Measurements from ENCODE around the gene DPF3. TPM values are rescaled to one million over a fixed set of nuclear protein-coding genes. Genes with fewer than 3 reads are reported as not detected.

Gene DPF3
- polyA plus RNA-seq, 2 of the 4 experiments (the other 2 are of a cell fraction): 0.05 to 0.09 TPM

DNA sequence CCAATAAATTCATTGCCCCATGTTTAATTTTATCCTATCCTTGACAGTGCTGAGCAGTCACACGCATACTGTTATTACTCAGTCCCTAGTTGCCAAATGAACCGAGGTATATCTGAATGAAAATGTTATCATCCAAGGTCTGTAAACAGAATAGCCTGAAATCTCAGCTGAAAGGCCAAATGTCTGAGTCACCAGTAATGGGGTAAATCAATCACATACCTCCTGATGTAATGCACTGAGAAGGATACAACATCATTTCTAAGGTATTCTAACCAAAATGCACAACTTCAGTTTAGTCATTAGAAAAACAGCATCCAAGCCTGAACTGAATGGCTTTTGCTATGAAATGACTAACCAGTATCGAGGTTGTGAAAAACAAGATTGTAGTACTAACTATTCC lies 228.6 kb downstream of the DPF3 start:
- Histone ChIP-seq H3K4me1 (peaks cover 29% of the 10 kb centered on the region), H3K4me3 (no peak overlapping the region), H3K27ac (peak overlapping the region; percentile 46 to 65; a peak in 3 of 6 replicates), H3K9me3 (no peaks in the 10 kb centered on the region), H3K4me2 (peak overlapping the region; percentile 57)
- ATAC-seq (peak; percentile 89 to 93), DNase-seq (ENCODE audit: low read depth in 1 of 2, low spot score in 1 of 2) (peak; percentile 35 to 74), FAIRE-seq (peak; percentile 43)
- POLR2A ChIA-PET: no interaction called here
- peak; percentile 11 for TF ChIP-seq MAFK (IDR thresholded peaks at IDR 0.05; ENCODE audit: partially characterized antibody)
- TF ChIP-seq CHD2 (IDR thresholded peaks at IDR 0.05; ENCODE audit: low read length, partially characterized antibody): no peak
- no peak for TF ChIP-seq MYC (IDR thresholded peaks at IDR 0.05; ENCODE audit: borderline replicate concordance, low read length)
- TF ChIP-seq FOSL2 (IDR thresholded peaks at IDR 0.05): peak; percentile 63; the same call in 1 of the 2 replicates
- peak; percentile 82 for TF ChIP-seq FOSL2 (CRISPR knock-in tag; IDR thresholded peaks at IDR 0.05)
- peak; percentile 76 for TF ChIP-seq JUNB (IDR thresholded peaks at IDR 0.05)
- no peak for TF ChIP-seq FOXS1 (CRISPR knock-in tag; IDR thresholded peaks at IDR 0.05)
- TF ChIP-seq, protein P1, sequence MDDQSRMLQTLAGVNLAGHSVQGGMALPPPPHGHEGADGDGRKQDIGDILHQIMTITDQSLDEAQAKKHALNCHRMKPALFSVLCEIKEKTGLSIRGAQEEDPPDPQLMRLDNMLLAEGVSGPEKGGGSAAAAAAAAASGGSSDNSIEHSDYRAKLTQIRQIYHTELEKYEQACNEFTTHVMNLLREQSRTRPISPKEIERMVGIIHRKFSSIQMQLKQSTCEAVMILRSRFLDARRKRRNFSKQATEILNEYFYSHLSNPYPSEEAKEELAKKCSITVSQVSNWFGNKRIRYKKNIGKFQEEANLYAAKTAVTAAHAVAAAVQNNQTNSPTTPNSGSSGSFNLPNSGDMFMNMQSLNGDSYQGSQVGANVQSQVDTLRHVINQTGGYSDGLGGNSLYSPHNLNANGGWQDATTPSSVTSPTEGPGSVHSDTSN (IDR thresholded peaks at IDR 0.05): no peak
- peak in 1 of 2 experiments; percentile 53; a peak in 2 of 5 replicates for TF ChIP-seq EP300 (IDR thresholded peaks at IDR 0.05)
- TF ChIP-seq, protein P2, sequence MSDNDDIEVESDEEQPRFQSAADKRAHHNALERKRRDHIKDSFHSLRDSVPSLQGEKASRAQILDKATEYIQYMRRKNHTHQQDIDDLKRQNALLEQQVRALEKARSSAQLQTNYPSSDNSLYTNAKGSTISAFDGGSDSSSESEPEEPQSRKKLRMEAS (IDR thresholded peaks at IDR 0.05): 0 out of 2 replicates have a peak, but pooled peaks have one; percentile 24
- TF ChIP-seq JUN (IDR thresholded peaks at IDR 0.05): peak; percentile 28 to 55; a peak in 1 of 5 replicates
- peak; percentile 19 to 66; a peak in 2 of 4 replicates for TF ChIP-seq CEBPB (IDR thresholded peaks at IDR 0.05)
- peak; percentile 61; the same call in 1 of the 2 replicates for TF ChIP-seq GATA3 (IDR thresholded peaks at IDR 0.05; ENCODE audit: borderline replicate concordance)
- 6% methylated on average over 3 of the region's 3 CpGs for WGBS (ENCODE audit: missing lambda C conversion rate)
- CTCF ChIA-PET: interaction anchor here (2.2 to 2.6 kb wide), 2 partner anchors 11 to 151 kb away, joined by 7 to 8 read pairs; no protein-coding TSS in a partner anchor

GRCh38 chr14:72664651-72665050 lies 229.2 kb downstream of the DPF3 start:
- Histone ChIP-seq H3K9me3 (no peaks in the 10 kb centered on the region), H3K4me3 (no peak overlapping the region), H3K27ac (peak overlapping the region; percentile 42 to 65; a peak in 4 of 6 replicates), H3K4me2 (peak overlapping the region; percentile 57), H3K4me1 (peaks cover 29% of the 10 kb centered on the region)
- peak in 1 of 2 experiments; percentile 18 for DNase-seq (ENCODE audit: low read depth in 1 of 2, low spot score in 1 of 2)
- peak in 1 of 2 experiments; percentile 61; a peak in 3 of 6 replicates for ATAC-seq
- POLR2A ChIA-PET: no interaction called here
- 25% methylated on average over 4 of the region's 4 CpGs for WGBS (ENCODE audit: missing lambda C conversion rate)
- no peak for FAIRE-seq
- CTCF ChIA-PET: interaction anchor here (0.8 to 2.6 kb wide), 3 partner anchors 12 to 151 kb away, joined by 4 to 8 read pairs (median 7); no protein-coding TSS in a partner anchor
- no peak for TF ChIP-seq ZSCAN20 (CRISPR knock-in tag; IDR thresholded peaks at IDR 0.05)
- TF ChIP-seq, protein P3, sequence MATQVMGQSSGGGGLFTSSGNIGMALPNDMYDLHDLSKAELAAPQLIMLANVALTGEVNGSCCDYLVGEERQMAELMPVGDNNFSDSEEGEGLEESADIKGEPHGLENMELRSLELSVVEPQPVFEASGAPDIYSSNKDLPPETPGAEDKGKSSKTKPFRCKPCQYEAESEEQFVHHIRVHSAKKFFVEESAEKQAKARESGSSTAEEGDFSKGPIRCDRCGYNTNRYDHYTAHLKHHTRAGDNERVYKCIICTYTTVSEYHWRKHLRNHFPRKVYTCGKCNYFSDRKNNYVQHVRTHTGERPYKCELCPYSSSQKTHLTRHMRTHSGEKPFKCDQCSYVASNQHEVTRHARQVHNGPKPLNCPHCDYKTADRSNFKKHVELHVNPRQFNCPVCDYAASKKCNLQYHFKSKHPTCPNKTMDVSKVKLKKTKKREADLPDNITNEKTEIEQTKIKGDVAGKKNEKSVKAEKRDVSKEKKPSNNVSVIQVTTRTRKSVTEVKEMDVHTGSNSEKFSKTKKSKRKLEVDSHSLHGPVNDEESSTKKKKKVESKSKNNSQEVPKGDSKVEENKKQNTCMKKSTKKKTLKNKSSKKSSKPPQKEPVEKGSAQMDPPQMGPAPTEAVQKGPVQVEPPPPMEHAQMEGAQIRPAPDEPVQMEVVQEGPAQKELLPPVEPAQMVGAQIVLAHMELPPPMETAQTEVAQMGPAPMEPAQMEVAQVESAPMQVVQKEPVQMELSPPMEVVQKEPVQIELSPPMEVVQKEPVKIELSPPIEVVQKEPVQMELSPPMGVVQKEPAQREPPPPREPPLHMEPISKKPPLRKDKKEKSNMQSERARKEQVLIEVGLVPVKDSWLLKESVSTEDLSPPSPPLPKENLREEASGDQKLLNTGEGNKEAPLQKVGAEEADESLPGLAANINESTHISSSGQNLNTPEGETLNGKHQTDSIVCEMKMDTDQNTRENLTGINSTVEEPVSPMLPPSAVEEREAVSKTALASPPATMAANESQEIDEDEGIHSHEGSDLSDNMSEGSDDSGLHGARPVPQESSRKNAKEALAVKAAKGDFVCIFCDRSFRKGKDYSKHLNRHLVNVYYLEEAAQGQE (IDR thresholded peaks at IDR 0.05): no peak
- TF ChIP-seq HDAC2 (IDR thresholded peaks at IDR 0.05): no peak
- TF ChIP-seq, protein P4, sequence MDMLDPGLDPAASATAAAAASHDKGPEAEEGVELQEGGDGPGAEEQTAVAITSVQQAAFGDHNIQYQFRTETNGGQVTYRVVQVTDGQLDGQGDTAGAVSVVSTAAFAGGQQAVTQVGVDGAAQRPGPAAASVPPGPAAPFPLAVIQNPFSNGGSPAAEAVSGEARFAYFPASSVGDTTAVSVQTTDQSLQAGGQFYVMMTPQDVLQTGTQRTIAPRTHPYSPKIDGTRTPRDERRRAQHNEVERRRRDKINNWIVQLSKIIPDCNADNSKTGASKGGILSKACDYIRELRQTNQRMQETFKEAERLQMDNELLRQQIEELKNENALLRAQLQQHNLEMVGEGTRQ (IDR thresholded peaks at IDR 0.05): no peak
- no peak for TF ChIP-seq KDM5A (IDR thresholded peaks at IDR 0.05)
- TF ChIP-seq, protein P5, sequence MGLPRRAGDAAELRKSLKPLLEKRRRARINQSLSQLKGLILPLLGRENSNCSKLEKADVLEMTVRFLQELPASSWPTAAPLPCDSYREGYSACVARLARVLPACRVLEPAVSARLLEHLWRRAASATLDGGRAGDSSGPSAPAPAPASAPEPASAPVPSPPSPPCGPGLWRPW (IDR thresholded peaks at IDR 0.05): no peak
- no peak for TF ChIP-seq EHMT2 (IDR thresholded peaks at IDR 0.05; ENCODE audit: low read depth)
- no peak for TF ChIP-seq NR3C1 (IDR thresholded peaks at IDR 0.05)
- TF ChIP-seq NPAS2 (CRISPR knock-in tag; IDR thresholded peaks at IDR 0.05; ENCODE audit: borderline replicate concordance): no peak
- TF ChIP-seq CBX8 (IDR thresholded peaks at IDR 0.05): no peak
- no peak for TF ChIP-seq ZNF302 (CRISPR knock-in tag; IDR thresholded peaks at IDR 0.05)
- TF ChIP-seq, protein P6, sequence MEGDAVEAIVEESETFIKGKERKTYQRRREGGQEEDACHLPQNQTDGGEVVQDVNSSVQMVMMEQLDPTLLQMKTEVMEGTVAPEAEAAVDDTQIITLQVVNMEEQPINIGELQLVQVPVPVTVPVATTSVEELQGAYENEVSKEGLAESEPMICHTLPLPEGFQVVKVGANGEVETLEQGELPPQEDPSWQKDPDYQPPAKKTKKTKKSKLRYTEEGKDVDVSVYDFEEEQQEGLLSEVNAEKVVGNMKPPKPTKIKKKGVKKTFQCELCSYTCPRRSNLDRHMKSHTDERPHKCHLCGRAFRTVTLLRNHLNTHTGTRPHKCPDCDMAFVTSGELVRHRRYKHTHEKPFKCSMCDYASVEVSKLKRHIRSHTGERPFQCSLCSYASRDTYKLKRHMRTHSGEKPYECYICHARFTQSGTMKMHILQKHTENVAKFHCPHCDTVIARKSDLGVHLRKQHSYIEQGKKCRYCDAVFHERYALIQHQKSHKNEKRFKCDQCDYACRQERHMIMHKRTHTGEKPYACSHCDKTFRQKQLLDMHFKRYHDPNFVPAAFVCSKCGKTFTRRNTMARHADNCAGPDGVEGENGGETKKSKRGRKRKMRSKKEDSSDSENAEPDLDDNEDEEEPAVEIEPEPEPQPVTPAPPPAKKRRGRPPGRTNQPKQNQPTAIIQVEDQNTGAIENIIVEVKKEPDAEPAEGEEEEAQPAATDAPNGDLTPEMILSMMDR (IDR thresholded peaks at IDR 0.05): no peak
- TF ChIP-seq, protein P7, sequence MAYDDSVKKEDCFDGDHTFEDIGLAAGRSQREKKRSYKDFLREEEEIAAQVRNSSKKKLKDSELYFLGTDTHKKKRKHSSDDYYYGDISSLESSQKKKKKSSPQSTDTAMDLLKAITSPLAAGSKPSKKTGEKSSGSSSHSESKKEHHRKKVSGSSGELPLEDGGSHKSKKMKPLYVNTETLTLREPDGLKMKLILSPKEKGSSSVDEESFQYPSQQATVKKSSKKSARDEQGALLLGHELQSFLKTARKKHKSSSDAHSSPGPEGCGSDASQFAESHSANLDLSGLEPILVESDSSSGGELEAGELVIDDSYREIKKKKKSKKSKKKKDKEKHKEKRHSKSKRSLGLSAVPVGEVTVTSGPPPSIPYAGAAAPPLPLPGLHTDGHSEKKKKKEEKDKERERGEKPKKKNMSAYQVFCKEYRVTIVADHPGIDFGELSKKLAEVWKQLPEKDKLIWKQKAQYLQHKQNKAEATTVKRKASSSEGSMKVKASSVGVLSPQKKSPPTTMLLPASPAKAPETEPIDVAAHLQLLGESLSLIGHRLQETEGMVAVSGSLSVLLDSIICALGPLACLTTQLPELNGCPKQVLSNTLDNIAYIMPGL (CRISPR knock-in tag; IDR thresholded peaks at IDR 0.05; ENCODE audit: borderline replicate concordance): no peak
- TF ChIP-seq, protein P8, sequence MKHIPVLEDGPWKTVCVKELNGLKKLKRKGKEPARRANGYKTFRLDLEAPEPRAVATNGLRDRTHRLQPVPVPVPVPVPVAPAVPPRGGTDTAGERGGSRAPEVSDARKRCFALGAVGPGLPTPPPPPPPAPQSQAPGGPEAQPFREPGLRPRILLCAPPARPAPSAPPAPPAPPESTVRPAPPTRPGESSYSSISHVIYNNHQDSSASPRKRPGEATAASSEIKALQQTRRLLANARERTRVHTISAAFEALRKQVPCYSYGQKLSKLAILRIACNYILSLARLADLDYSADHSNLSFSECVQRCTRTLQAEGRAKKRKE (CRISPR knock-in tag; IDR thresholded peaks at IDR 0.05; ENCODE audit: low read depth): no peak
- no peak for TF ChIP-seq SREBF2 (IDR thresholded peaks at IDR 0.05)

Data from A549 (cell line).